Stimulated activated CD4-positive, alpha-beta T cell treated with anti-CD3 and anti-CD28 coated beads, Interleukin-4, amount 100 ng/mL, for 48 hours (primary cell): ENCODE data around the gene BEST3.
"Not testable (repeated sequence)": the region's sequence is repeated elsewhere in the genome, so short reads cannot be mapped to it uniquely, and the experiment has no call there.

Source experiments
- DNase-seq, 2 donors: peaks; one replicate each; pipeline ENCODE4 v3.0.0-alpha.2; 2020; ENCODE audit warnings: low read depth in 2 of 2

Gene BEST3

DNA sequence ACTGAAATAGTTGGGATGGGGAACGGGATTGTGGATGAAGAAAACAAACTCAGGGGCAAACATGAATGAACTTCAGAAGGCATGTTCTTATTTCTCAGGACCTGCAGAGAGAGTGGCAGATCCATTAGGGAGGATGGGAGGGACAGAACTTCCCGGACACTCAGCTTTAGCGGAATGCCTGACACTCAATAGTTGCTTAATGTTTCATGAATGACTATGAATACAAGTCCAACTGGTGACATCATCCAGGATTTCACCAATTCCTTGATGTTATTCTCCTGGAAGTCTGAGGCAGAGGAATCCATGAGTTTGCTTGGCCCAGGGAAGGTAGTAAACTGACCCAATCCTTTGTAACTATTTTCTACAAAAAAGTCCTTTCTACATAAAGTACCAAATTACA is 50.6 kb downstream of the BEST3 start:
- no peak for DNase-seq

DNA sequence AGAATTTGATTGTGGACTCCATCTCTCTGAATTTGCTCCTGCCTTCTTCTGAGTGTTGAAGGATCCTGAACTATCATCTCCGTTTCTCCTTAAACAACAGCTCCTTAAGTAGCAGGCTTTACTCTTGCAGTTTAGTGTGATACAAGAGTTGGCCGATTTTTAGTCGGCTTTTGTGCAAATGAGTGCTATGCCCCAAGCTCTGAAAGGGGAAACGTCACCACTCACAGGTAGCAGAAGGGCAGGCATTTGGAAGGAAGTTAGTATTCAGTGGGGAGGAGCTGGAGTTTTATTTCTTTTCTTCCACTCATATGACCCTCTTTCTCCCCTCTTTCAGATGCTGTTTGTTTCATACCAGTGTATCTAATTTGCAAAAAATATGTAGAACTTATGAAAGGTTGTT is 51.9 kb downstream of the BEST3 start:
- no peak for DNase-seq

DNA sequence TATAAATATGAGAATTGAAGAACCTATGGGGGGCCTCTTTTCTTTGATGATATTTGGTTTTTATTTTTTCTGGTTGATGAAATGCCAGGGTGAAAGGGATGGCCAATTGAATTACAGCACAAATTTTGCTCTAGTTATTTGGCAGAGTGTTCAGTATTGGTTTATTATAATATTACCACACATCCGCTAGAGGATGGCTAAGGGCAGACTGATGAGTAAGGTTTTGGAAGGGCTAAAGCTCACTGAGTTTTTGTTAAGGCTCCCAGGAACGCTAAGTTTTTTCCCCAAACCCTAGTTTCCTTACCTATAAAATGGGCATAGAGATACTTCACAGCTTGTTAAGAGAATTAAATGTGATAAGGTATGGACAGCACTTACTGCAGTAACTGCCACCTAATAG is 54.1 kb downstream of the BEST3 start:
- no peak for DNase-seq

DNA sequence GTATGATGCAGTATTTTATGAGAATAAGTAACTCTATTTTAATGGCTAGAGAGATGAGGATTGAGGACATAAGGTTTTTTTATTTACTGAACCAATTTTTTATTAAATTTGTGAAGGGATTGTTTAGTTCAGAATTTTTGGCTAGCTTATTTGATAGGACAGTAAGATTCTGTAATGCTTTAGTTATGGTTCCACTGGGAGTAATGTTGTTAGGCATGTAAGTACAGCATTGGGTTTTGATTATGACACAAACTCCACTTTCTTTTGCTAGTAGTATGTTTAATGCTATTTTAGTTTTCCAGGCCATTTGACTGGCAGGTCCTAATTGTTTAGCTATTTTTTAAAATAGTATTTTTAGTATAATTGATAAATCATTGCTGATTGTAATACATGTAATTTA is 54.6 kb downstream of the BEST3 start:
- no peak for DNase-seq

DNA sequence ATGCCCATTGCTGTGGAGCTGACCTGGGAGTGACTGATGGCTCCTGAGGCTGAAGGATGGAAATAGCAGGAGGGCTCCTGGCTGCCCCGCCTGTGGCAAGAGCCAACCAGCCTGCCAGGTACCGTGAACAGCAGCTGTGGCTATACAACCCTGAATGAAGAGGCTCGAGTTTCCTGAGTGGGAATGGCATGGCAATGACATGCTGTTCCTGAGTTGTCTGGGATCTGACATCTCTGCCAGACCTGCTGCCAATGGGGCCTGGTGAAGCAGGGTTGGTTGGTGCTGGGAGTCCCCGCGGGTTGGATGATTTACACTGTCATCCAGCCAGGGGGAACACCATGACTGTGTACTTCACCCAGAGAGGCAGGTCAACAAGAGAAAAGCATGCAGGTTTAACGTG is 56.6 kb downstream of the BEST3 start:
- no peak for DNase-seq

DNA sequence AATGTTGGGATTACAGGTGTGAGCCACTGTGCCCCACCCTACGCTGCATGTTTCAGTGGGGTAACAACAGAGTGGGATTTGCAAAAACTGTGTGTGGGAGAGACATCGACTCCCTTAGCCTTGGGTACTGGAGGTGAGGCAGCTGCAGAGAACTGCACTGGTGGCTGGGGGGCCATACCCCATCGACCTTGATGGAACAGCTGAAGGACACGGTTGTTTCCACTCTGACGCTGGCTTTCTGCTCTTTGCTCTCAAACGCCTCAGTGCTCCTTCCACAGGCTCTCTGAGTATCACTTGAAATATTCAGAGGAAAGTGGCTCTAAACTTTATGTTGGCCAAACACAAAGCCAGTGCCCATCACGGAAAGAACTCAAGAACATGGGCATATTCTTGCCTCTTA is 57.6 kb downstream of the BEST3 start:
- no peak for DNase-seq

DNA sequence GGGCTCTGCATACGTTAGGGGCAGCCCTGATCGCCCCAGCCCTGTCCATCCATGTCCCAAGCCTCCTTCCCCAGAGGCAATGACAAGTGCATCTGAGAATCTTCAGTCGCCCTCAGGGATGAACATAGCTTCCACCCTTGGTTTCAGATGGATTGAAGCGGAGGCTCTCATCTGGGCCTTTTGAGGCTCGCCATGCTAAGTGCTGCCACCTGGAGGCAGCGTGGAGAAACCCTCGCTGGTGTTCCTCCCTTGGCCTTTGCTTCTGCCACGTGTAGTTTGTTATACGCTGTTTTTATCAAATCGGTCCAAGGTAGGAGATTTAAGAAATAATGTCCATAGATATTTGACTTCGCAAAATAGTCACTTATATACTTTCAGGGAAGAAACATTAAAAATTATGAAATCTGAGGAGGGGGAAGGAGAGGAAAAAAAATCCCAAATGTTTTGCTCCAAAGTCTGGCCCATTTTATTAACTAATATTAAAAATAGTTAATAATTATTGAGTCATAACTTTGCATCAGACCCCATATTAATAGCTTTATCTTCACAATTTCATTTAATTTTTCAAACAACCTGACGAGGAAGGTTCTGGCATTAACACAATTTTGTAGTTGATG is 59.6 kb downstream of the BEST3 start:
- DNase-seq = peak; percentile 49 to 54

DNA sequence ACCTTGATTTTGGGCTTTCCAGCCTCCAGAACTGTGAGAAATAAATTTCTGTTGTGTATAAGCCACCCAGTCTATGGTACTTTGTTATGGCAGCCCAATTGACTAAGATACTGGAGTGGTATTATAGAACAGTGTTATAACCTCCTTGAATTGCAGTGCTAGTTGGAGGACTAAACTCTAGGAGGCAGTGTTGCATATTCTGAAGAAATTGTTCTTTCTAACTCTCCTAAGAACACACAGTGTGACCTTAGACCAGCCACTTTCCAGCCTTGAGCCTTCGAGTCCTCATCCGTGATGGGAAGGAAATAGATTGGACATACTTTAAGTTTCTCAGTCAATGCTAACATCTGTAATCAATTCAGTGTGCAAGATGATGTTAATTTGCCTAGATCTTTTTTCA is 66.0 kb downstream of the BEST3 start:
- DNase-seq = no peak

DNA sequence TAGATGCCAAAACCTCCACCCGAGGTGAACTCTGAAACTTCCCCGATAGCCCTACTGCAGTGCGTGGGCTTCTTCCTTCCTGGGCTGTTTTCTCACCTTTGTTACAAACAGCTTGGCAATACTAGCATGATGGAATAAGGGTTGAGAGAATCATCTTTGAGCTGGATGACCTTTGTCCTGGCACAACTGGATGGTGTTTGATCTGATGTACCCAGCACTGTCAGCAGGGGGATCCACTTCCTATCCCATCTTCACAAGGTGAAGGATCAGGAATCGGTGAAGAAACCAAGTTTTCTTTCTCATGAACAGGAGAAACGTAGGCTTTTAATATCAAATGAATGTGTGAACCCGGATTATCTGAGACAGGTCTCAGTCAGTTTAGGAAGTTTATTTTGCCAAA is 68.9 kb downstream of the BEST3 start:
- no peak for DNase-seq

DNA sequence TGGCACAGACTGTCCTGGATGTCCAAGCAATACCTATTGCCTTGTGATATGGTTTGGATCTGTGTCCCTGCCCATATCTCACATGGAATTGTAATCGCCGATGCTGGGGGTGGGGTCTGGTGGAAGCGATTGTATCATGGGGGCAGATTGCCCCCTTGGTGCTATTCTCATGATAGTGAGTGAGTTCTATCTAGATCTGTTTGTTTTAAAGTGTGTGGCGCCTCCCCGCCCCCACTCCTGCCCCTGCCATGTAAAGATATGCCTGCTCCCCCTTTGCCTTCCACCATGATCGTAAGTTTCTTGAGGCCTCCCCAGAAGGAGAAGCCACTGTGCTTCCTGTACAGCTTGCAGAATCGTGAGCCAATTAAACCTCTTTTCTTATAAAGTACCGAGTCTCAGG is 71.6 kb downstream of the BEST3 start:
- no peak for DNase-seq

DNA sequence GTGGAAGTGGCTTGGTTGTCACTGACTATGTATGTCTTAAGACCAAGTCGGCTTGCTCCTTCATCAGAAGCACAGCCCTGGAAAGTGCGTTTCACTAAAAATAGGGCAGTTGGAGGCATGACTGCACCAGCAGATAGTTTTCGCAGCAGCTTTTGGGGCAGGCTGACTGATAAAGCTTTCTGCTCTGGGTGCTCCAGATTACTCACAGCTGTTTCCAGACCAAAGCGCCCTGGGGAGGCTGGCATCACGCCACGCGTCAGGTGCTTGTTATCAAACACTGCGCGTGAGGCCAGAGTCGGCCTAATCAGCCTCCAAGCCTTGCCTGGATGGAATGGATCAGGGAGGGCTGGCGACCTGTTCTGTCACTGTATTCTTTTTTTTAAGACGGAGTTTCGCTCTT is 75.1 kb downstream of the BEST3 start:
- no peak for DNase-seq

DNA sequence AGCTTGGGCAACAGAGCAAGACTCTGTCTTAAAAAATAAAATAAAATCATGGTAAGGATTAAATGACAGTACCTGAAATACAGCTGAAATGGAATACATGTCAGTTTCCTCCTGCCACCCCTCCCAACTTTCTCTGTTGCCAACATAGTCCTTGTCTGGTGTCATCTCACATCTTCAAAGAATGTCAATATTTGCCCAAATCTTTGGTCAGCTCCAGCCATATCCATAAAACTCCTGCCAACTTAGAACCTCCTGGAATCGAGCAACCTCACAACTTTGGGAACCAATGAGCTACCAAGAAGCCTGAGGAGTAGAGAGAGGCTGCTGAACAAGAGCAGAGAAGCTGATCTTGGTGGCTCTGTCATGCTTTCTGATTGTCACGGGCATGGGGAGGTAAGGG is 77.6 kb downstream of the BEST3 start:
- no peak for DNase-seq

DNA sequence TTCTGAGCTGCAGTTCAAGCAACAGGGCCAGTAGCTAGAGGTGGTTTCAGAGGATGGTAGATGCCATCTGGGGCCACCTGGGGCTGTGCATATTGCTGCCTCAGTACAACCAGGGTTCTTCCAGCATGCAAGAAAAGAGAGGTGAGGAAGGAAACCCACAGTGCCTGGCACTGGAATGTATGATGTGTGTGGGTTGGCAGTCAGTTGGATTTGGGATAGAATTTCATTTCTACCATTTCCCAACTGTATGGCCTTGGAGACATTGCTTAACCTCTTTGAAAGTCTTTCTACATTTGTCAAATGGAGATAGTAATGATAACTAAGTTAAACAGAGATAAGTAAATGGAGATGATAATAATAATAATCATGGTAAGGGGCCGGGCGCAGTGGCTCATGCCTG is 78.2 kb downstream of the BEST3 start:
- DNase-seq = no peak

DNA sequence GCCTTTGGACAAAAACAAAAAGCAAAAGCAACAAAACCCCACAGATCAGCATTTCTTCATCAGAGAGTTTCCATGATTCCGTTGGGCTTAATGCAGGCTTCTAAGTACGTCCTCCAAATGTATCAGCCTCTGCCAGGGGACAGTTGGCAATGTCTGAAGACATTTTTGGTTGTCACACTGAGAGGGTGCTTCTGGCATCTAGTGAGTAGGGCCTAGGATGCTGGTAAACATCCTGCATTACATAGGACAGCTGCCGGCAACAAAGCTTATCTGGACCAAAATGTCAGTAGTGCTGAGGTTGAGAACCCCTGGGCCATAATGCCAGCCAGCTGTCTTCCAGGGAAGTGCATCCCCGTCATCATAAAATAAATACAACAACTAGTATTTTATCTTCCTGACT is 79.0 kb downstream of the BEST3 start:
- DNase-seq = no peak

DNA sequence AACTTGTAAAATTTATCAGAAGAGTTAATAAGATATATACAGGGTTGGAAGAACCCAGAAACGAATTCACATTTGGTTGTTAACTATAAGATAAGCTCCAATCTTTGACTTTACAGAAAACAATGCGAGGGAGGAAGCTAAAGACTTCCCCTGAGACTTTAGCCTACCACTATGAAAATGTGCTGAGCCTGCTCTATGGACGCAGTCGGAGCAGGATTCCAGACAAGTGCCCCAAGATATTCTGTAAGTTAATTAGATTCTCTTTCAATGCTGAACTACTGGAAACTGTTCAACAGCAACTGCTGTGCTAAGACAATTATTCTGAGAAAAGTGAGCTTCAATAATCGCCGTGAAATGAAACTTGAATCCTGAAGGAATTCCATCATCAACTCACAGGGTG is 80.1 kb downstream of the BEST3 start:
- no peak for DNase-seq

DNA sequence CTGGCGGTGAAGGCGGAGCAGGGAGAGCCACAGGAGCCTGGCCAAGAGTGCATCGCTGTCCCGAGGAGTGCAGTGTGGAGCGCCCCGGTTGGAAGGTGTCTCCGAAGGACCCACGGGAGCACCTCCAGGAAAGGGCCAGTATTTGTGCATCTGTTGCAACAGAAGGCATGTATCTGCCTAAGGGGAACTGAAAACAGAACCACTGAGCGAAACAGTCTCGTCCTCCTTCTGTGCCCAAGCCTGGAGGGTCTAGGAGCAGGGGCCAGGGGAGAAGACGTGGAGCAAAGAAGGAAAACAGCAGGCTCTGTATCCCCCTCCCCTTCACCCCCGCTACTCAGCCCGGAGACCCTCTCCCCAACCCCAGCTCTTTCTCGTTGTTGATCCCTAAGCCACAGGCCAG is 83.1 kb downstream of the BEST3 start:
- no peak for DNase-seq

DNA sequence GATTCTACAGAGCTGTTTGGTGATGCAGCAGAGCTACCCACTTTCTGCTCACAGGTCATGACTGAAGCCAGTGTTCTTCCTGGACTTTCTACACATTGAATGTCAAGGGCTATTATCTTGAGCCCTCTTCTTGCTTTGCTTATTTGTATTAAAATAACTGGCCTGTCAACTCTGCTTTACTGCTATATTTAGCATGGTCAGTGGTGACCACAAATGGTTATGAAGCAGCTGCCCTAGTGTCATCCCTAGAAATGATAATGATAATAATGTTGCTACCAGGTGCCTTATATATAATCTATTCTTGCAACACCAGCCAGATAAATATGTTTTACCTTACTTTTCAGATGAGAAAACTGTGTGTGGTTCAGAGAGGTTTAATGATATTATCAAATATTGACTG is 85.8 kb downstream of the BEST3 start:
- no peak for DNase-seq

DNA sequence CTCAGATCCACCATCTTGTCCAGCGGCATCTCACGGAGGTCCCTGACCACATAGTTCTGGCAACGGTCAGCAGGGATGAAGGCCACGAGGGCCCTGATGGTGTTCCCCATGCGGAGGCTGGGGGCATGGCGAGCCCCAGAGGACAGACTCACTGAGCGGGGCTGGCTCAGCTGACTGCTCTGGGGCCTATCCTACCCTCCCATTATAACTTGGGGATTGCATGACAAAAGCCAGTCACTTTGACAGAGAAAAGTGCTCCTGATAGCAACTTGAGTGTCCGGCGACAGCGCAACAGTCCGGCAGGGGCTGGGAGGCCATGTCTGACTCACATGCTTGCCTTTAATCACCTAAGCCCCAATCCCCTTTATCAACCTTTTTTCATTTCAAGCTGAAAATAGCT is 88.4 kb downstream of the BEST3 start, which contains the start of gene LRRC10:
Gene LRRC10 (minus strand): TSS at position 179 of the 400 bp plus-strand sequence. CDS start 69 bp downstream, at position 110.
- DNase-seq = no peak

DNA sequence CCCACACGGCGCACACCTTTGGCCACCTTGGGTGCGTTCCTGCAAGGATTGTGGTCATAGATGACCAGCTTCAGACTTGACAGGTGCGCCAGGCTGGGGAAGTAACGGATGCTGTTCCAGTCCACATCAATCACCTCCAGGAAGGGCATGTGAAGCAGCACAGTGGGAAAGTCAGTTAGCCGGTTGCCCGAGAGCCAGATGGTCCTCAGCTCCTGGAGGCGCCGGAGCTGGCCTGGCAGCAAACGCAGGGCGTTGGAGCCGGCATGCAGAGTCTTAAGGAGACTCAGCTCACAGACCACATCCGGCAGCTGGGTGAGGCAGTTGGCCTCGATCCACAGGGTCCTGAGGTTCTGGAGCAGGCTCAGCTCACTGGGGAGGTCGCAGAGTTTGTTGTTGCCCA is 89.0 kb downstream of the BEST3 start:
- no peak for DNase-seq

DNA sequence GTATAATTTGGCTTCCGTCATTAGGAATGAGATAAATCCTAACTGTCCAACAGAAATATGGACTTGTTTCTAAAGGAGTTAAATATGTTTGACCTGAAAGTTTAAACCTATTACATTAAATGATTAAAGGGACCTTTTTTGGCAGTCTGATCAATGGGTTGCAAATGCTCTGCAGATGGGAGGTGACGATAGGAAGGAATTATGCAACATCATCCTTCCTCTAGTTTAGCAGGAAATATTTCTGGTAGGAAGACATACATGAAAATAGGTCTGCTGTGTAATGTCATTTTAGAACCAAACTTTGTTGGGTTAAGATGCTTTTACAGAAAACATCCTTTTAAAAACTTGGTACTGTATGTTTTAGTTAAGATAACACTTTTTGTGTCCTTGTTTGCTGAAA is 91.0 kb downstream of the BEST3 start:
- DNase-seq = no peak

DNA sequence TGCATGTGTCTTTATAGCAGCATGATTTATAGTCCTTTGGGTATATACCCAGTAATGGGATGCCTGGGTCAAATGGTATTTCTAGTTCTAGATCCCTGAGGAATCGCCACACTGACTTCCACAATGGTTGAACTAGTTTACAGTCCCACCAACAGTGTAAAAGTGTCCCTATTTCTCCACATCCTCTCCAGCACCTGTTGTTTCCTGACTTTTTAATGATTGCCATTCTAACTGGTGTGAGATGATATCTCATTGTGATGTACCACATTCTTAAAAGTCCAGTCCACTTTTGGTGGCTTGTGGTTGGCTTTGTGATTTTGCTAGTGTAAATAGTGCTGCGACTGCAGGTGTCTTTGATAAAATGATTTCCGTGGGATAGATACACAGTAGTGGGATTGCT is 94.8 kb downstream of the BEST3 start:
- not testable (repeated sequence) for DNase-seq
